GM12874 (cell line): ENCODE measurements around the gene NCKAP5.

ENCODE experiments used
- TF ChIP-seq, protein P1 (sequence below): IDR thresholded peaks from 2 replicates; pipeline ENCODE4 v1.5.1; 2011; ENCODE audit warnings: low read depth, mild to moderate bottlenecking, control low read depth, low read length, moderate library complexity; ENCODE audit not compliant: insufficient read depth

The NCKAP5 gene

DNA sequence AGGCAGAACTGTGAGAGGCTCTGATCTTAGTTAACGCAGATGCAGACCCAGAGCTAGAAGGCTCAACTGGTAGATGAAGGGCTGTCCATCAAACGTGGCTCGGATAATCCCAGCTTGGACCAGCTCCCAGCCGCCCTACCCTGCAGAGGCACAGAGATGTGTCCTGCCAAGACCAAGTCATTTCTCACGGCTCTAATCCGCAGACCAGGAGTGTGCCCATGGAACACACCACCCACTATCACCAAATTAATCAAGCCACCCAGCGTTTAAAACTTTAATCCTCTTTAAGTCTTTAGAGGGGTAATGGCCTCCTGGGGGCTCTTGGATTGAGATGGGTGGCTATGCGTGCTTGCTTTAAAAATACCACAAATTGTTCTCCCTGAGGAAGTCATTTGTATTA, 915.8 kb downstream of the NCKAP5 start:
- TF ChIP-seq, protein P1, sequence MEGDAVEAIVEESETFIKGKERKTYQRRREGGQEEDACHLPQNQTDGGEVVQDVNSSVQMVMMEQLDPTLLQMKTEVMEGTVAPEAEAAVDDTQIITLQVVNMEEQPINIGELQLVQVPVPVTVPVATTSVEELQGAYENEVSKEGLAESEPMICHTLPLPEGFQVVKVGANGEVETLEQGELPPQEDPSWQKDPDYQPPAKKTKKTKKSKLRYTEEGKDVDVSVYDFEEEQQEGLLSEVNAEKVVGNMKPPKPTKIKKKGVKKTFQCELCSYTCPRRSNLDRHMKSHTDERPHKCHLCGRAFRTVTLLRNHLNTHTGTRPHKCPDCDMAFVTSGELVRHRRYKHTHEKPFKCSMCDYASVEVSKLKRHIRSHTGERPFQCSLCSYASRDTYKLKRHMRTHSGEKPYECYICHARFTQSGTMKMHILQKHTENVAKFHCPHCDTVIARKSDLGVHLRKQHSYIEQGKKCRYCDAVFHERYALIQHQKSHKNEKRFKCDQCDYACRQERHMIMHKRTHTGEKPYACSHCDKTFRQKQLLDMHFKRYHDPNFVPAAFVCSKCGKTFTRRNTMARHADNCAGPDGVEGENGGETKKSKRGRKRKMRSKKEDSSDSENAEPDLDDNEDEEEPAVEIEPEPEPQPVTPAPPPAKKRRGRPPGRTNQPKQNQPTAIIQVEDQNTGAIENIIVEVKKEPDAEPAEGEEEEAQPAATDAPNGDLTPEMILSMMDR: no peak

DNA sequence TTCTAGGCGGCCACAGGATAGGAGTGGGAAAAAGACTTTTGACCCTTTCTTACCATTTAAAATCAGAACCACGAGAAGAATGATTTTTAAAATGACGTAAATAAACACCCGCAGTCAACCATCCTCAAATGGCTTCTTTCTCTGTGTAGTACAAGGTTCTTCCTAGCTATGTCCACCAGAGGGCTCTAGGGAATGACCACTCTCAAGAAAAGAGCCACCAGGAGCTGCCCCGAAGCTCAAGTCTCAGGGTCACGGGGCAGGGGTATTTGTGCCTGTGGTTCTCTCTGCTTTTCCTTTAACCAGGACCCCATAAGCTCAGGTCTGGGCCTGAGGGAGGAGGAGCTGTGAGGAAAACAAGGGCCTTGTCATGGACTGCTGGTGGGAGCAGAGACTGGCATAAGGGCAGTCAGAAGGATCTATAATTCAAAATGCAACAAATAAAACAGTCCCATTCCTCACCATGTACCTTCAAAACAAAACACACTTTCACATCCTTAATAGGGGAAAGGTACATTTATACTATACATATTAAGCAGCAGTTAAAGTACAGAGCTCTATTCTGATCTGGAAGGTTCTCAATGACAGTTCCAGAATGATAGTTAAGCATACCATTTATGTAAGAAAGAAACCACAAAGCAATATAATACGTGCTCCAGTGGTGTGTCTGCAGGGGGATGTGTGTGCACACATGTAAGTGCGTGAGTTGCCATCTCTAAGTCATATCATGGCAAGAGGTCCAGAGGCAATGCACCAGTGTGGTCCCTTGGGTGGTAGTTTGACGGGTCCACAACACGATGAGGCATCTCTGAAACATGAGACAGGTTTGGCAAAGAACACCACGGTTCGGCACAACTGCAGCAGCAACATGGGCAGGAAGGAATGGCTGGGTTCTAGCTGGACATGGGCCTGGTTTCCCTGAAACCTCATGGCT, 916.9 kb downstream of the NCKAP5 start:
- TF ChIP-seq, protein P1: no peak

DNA sequence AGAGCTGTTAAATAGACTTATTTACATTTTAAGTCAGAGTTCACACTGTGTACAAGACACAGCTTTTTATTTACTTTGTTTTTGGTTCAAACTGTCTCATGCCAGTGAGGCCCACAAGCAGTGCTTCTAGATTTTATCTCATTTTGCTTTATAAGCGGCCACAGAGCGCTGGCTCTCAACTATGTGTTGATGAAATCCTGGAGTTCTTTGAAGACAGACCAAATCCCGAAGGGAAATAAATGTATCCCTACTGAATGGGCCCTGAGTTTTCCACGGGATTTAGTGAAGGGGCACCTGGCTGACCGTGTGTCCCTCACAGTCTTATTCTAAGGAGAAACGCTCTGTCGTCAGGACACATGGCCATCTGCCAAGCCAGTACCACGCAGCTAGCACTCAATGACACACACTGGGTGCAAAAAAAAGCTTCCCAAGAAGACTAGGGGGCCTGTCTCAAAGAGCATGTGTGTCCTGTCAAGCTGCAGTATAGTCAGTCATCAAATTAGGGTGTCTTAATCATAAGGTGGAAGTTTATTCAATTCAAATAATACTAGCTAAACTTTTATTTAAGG, 921.6 kb downstream of the NCKAP5 start:
- TF ChIP-seq, protein P1: no peak

DNA sequence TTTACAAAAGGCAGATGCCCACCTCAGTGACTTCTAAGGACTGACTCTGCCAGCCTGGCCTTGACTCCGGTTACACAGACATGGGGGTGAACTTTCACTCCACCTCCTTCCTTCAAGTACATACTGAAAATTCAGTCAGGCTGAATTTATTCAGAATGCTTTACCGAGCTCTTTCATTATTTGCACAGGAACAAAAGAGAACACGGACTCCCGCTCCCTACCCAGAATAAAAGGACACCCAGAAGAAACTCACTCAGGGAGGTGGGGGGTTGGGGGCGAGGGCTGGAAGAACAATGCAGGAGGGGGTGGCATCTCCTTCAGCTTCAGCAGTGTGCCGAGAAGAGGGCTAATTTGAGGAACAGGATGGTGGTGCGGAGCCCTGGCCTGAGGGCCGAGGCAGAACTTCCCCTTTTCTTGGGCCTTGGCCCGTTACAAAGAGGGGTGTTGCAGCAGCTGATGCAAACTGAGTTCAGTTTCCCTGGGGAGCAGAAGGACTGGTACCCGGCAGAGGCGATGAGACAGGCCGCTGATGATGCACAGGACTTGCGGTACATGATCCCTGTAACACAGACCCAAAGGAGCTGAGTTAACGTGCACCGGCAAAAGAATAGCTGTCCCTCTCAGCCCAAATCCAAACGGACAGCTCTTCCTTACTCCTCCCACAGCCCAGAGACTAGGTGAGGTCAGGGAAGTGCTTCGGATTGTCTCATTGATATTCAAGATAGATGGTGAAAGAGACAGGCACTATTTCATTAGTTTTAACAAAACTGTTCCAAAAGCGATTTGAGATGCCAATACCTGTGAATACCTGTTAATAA, 922.3 kb downstream of the NCKAP5 start:
- TF ChIP-seq, protein P1: no peak

DNA sequence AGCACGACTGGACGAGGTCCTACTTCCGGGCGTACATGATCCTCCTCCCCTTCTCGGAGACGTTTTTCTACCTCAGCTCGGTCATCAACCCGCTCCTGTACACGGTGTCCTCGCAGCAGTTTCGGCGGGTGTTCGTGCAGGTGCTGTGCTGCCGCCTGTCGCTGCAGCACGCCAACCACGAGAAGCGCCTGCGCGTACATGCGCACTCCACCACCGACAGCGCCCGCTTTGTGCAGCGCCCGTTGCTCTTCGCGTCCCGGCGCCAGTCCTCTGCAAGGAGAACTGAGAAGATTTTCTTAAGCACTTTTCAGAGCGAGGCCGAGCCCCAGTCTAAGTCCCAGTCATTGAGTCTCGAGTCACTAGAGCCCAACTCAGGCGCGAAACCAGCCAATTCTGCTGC, 923.1 kb downstream of the NCKAP5 start:
- TF ChIP-seq, protein P1: no peak

DNA sequence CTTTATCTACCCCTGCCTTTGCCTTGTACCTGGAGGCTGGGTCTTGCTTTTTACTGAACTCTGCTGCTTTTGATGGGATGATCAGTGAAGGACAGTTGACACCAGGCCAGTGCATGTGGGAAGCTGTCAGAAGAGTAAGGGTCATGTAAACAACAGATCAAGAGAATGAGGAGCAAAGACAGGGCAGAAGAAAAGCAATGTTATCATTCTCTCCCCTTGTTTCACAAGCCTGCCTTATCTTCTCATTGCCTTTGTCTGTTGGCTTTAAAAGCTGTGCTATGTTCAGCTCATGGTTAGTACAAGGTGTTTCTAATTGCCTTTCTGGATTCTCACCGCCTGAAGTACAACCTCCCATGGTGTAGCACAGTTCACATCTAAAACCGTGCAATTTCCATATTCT, 925.8 kb downstream of the NCKAP5 start:
- TF ChIP-seq, protein P1: no peak

DNA sequence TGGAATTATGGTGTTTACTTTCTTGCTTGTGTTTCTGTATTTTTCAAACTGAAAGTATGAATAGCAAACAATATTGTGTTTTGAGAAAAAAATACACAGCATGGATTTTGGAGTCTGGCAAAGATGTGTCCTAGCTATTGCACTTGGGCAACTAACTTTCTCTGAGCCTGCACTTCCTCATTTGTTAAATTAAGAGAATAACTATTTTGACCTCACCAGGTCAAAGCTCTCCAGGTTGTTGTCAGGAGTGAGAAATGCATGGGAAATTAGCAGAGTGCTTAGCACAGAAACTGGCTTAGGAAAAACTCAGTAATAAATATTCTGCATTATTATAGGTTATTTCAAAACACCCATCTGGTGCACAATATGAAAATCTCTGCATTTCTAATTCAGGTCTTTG, 926.4 kb downstream of the NCKAP5 start:
- TF ChIP-seq, protein P1: no peak
